Naive thymus-derived CD4-positive, alpha-beta T cell (primary cell): ENCODE data around the gene COMT. TPM values are rescaled to one million over a fixed set of nuclear protein-coding genes. Genes with fewer than 3 reads are reported as not detected.

Experiments used
- ATAC-seq: fragments of 150-1000 bp; cut with Tn5 transposase; 2 replicates; pipeline ENCODE4 v1.10.0; 2021; ENCODE audit warnings: mild to moderate bottlenecking, moderate library complexity
- CTCF ChIA-PET: fragments of 350-600 bp; sonication (Branson Sonifier 250); formaldehyde crosslinking; loops from one replicate; lab custom pipeline; 2021; ENCODE audit warnings: antibody characterized with exemption; lab: Charles Lee
- POLR2A ChIA-PET: fragments of 350-600 bp; sonication (Branson Sonifier 250); formaldehyde crosslinking; loops from one replicate; lab custom pipeline; 2021; ENCODE audit warnings: antibody characterized with exemption, inconsistent platforms; lab: Charles Lee
- DNase-seq, 9 donors: peaks; one replicate each; pipeline versions ENCODE4 v3.0.0 to v3.0.0-alpha.2; 2020 to 2022; ENCODE audit warnings: mixed read lengths in 1 of 9
- H3K27ac ChIP-seq: one replicate; pipeline ENCODE4 v1.7.0; 2013; ENCODE audit warnings: mild to moderate bottlenecking, low read depth, low read length, moderate library complexity
- H3K27me3 ChIP-seq, 2 donors: one replicate each; pipeline ENCODE4 v1.7.0; 2013; ENCODE audit warnings: low read length in 2 of 2, mild to moderate bottlenecking in 2 of 2, moderate library complexity in 2 of 2; ENCODE audit not compliant: control insufficient read depth in 2 of 2, insufficient read depth in 2 of 2
- H3K36me3 ChIP-seq, 3 experiments: 1 replicate in 2 of 3; 2 replicates in 1 of 3; pipeline ENCODE4 v1.7.0; 2013; ENCODE audit warnings: low read length in 3 of 3, mild to moderate bottlenecking in 3 of 3, moderate library complexity in 1 of 3; ENCODE audit not compliant: insufficient read depth in 3 of 3, control insufficient read depth in 2 of 3
- H3K4me1 ChIP-seq, 2 donors: one replicate each; pipeline ENCODE4 v1.7.0; 2013; ENCODE audit warnings: low read length in 2 of 2, mild to moderate bottlenecking in 2 of 2, moderate library complexity in 1 of 2; ENCODE audit not compliant: control insufficient read depth in 2 of 2, insufficient read depth in 2 of 2
- H3K4me3 ChIP-seq: 2 replicates; pipeline ENCODE4 v1.7.0; 2013; ENCODE audit warnings: mild to moderate bottlenecking, low read length
- H3K9me3 ChIP-seq, 3 experiments: 1 replicate in 2 of 3; 2 replicates in 1 of 3; pipeline ENCODE4 v1.7.0; 2013; ENCODE audit warnings: low read length in 3 of 3; ENCODE audit not compliant: control insufficient read depth in 2 of 3
- H3K27ac Mint-ChIP-seq, 9 donors: one replicate each; pipeline ENCODE4 v1.8.0; 2020 to 2022; ENCODE audit warnings: mixed read lengths in 9 of 9, mild to moderate bottlenecking in 8 of 9, moderate library complexity in 5 of 9, inconsistent platforms in 2 of 9
- H3K27me3 Mint-ChIP-seq, 5 donors: one replicate each; pipeline ENCODE4 v1.8.0; 2021 to 2022; ENCODE audit warnings: mixed read lengths in 5 of 5, mild to moderate bottlenecking in 1 of 5
- H3K36me3 Mint-ChIP-seq, 5 donors: one replicate each; pipeline ENCODE4 v1.8.0; 2020 to 2022; ENCODE audit warnings: mixed read lengths in 5 of 5, mild to moderate bottlenecking in 3 of 5, inconsistent platforms in 1 of 5
- H3K4me1 Mint-ChIP-seq, 7 donors: one replicate each; pipeline ENCODE4 v1.8.0; 2020 to 2022; ENCODE audit warnings: mixed read lengths in 7 of 7, mild to moderate bottlenecking in 3 of 7, inconsistent platforms in 1 of 7
- H3K4me3 Mint-ChIP-seq, 10 donors: one replicate each; pipeline ENCODE4 v1.8.0; 2020 to 2022; ENCODE audit warnings: mild to moderate bottlenecking in 10 of 10, mixed read lengths in 10 of 10, moderate library complexity in 6 of 10, inconsistent platforms in 2 of 10
- H3K9me3 Mint-ChIP-seq, 11 donors: one replicate each; pipeline ENCODE4 v1.8.0; 2020 to 2022; ENCODE audit warnings: mixed read lengths in 11 of 11, mild to moderate bottlenecking in 4 of 11, inconsistent platforms in 1 of 11, moderate library complexity in 1 of 11
- intact Hi-C, 2 donors: fragments of 100-400 bp; cut with micrococcal nuclease; formaldehyde crosslinking; loops; one replicate each; pipeline ENCODE4 v1.15.1; 2023
- polyA plus RNA-seq, 2 donors: library from polyadenylated mRNA; unstranded; fragments of 300-500 nt; fragmentation: Illumina TruSeq; gene quantifications; one replicate each; pipeline ENCODE4 v1.2.3, GENCODE V29; 2021
- total RNA-seq, 6 experiments: library from RNA in 5 of 6; stranded (reverse) in 5 of 6; gene quantifications; 1 replicate in 5 of 6; 2 replicates in 1 of 6; pipeline ENCODE4 v1.2.3 and lab custom pipeline; 2021 to 2026

COMT gene
- total and polyA plus RNA-seq, 7 experiments from 2014 or later: 30.0 to 105 (median 56.0) TPM

- H3K9me3 ChIP-seq: no peaks in the 10 kb centered on the region
- ATAC-seq (no peak), DNase-seq (no peak)
- H3K27me3 ChIP-seq: no peaks in the 10 kb centered on the region
- H3K4me3 ChIP-seq: no peak overlapping the region
- Mint-ChIP-seq H3K27ac (no peak overlapping the region), H3K9me3 (no peaks in the 10 kb centered on the region), H3K4me1 (peaks cover 11 to 38% (median 28%) of the 10 kb centered on the region in 7 donors), H3K4me3 (no peak overlapping the region), H3K27me3 (no peaks in the 10 kb centered on the region), H3K36me3 (peaks cover 0 to 9% (median 0%) of the 10 kb centered on the region in 5 donors)
- CTCF ChIA-PET: interaction anchor here (1.1 to 3.4 kb wide), 2 partner anchors 65 to 217 kb away, joined by 3 to 27 read pairs; no protein-coding TSS in a partner anchor
- H3K27ac ChIP-seq: no peak overlapping the region
- H3K4me1 ChIP-seq: peaks cover 2 to 11% of the 10 kb centered on the region in 2 donors
- peaks cover 0 to 6% (median 0%) of the 10 kb centered on the region in 3 experiments for H3K36me3 ChIP-seq
- intact Hi-C loops: no loop called here
- POLR2A ChIA-PET: no interaction called here
Observed at GRCh38 chr22:19948057-19948760, 6.6 kb downstream of the COMT start.

DNA sequence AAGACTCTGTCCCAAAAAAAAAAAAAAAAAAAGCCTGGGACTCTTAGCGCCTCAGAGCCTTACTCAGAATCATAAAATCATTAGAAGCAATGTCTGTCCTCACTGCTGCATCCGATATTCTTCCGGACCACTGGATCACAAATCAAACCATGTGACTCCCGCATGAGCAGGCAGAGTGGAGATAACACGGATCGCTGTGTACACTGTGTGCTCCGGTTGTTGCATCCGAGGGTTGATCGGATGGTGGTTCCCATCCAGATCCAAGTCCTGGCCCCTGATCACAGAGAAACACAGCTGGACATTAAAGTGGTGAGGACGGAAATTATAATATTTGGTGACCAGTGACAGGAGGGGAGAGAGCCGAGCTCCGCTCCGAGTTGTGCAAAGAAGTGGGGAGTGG, 9.8 kb downstream of the COMT start:
- peak overlapping the region in 1 of 10 donors; percentile 20 for H3K4me3 Mint-ChIP-seq
- Histone ChIP-seq H3K9me3 (no peaks in the 10 kb centered on the region), H3K4me1 (peaks cover 5% of the 10 kb centered on the region in 2 donors), H3K36me3 (peaks cover 0 to 6% (median 0%) of the 10 kb centered on the region in 3 experiments), H3K4me3 (no peak overlapping the region), H3K27ac (no peak overlapping the region), H3K27me3 (no peaks in the 10 kb centered on the region)
- H3K36me3 Mint-ChIP-seq: peaks cover 0 to 4% (median 0%) of the 10 kb centered on the region in 5 donors
- no peaks in the 10 kb centered on the region for H3K27me3 Mint-ChIP-seq
- H3K9me3 Mint-ChIP-seq: no peaks in the 10 kb centered on the region
- peak overlapping the region in 2 of 9 donors; percentile 4 to 41 for H3K27ac Mint-ChIP-seq
- DNase-seq: no peak
- intact Hi-C loops: no loop called here
- POLR2A ChIA-PET: no interaction called here
- CTCF ChIA-PET: interaction anchor here (3.0 kb wide), 1 partner anchor 221 kb away, joined by 9 read pairs; no protein-coding TSS in a partner anchor
- peaks cover 14 to 33% (median 26%) of the 10 kb centered on the region in 7 donors for H3K4me1 Mint-ChIP-seq
- ATAC-seq: no peak

DNA sequence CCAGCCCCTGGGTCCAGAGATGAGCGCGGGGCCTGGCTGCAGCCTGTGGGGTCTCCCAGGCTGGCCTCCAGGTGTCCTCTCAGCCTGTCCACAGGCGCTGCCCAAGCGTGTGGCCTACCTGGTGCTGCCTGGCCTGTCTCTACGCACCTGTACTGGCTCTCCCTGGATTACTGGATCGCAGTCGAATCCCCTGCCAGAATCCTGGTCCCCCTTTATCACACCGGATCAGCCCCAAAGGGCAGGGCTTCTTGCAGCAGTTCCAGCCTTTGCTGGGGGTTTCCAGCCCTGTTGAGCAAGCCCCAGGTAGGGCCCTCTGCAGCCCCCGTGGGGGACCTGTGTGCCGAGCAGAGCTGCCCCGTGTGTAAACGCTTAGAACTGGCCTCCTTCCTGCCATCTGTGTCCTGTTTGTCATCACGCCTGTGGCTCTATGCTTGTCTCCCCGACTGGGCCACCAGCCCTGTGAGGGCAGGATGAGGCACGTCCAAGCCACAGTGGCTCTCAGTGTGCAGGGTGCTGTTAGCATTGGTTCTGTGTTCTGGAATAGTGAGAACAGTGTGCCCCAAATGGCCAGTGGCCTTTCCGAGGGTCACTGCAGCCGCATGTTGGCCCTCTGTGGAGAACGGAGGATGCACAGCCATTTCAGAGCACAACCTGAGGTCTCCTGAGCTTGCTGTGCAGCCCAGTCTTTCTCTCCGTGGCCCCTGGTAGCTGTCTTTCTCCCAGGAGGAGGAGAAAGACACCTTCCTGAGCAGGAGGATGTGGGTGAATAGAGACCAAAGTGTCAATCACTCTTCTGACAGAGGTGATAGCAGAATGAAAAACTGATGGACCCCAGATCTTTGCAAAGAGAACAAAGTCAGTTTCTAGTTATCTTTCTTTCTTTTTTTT, 13.9 kb downstream of the COMT start:
- DNase-seq (no peak), ATAC-seq (peak; percentile 46)
- no peaks in the 10 kb centered on the region for H3K9me3 ChIP-seq
- no peak overlapping the region for H3K4me3 ChIP-seq
- peak overlapping the region in 4 of 9 donors; percentile 47 to 76 (median 60) for H3K27ac Mint-ChIP-seq
- peak overlapping the region in 1 of 10 donors; percentile 27 for H3K4me3 Mint-ChIP-seq
- peaks cover 0 to under 1% (median 0%) of the 10 kb centered on the region in 5 donors for H3K36me3 Mint-ChIP-seq
- H3K4me1 ChIP-seq: peaks cover 0 to 5% of the 10 kb centered on the region in 2 donors
- H3K9me3 Mint-ChIP-seq: no peaks in the 10 kb centered on the region
- H3K27me3 Mint-ChIP-seq: no peaks in the 10 kb centered on the region
- H3K4me1 Mint-ChIP-seq: peaks cover 10 to 27% (median 16%) of the 10 kb centered on the region in 7 donors
- no peaks in the 10 kb centered on the region for H3K27me3 ChIP-seq
- CTCF ChIA-PET: interaction anchor here (0.6 to 1.9 kb wide), 4 partner anchors 13 to 478 kb away, joined by 3 to 8 read pairs (median 4); no protein-coding TSS in a partner anchor
- peaks cover 0 to 4% (median 0%) of the 10 kb centered on the region in 3 experiments for H3K36me3 ChIP-seq
- intact Hi-C loops: no loop called here
- POLR2A ChIA-PET: no interaction called here
- no peak overlapping the region for H3K27ac ChIP-seq

DNA sequence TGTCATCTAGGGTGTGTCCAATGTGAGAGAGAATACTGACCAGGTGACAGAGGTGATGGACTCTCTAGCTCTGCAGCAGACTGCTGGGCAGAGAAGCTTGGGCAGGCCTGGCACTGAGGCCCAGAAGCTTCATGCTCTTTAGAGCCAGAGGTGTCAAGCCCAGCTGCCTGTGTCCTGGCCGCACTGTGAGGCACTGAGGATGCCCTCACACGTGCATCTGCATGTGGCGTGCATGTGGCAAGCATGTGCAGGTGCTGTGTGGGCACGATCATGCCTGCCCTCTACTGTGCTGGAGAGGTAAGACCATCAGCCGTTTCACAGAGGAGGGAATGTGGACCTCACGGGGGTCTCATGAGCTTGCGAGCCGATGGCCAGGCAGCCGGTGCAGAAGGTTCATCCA, 15.9 kb downstream of the COMT start:
- no peak overlapping the region for H3K4me3 Mint-ChIP-seq

DNA sequence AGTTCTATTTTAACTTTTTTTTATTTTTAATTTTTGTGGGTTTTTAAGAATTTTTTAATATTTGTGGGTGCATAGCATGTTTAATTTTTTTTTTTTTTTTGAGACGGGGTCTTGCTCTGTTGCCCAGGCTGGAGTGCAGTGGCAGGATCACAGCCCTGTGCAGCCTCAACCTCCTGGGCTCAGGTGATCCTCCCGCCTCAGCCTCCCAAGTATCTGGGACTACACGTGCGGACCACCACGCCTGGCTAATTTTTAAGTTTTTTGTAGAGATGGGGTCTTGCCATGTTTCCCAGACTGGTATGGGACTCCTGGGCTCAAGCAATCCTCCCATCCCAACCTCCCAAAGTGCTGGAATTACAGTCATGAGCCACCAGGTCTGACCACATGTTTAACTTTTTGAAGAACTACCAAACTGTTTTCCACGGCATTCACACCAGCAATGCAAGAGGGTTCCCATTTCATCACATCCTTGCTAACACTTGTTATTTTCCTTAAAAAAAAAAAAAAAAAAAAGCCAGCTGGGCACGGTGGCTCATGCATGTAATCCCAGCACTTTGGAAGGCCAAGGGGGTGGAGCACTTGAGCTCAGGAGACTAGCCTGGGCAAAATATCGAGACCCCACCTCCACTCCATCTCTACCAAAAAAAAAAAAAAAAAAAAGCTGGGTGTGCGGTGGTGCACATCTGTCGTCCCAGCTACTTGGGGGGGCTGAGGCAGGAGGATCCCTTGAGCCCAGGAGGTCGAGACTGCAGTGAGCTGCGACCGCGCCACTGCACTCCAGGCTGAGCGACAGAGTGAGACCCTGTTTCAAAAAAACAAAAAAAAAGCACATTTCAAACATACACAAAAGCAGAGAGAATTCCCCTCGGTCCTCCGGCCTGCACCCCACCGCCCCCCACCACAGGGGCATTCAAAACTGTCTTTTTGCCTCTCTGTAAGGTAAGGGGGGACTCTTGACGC, 16.8 kb downstream of the COMT start:
- Histone ChIP-seq H3K4me3 (no peak overlapping the region), H3K9me3 (no peaks in the 10 kb centered on the region), H3K27ac (no peak overlapping the region), H3K27me3 (no peaks in the 10 kb centered on the region), H3K4me1 (peaks cover 5 to 6% of the 10 kb centered on the region in 2 donors), H3K36me3 (peaks cover 0 to under 1% (median 0%) of the 10 kb centered on the region in 3 experiments)
- Mint-ChIP-seq H3K27me3 (no peaks in the 10 kb centered on the region), H3K4me1 (peaks cover 10 to 27% (median 12%) of the 10 kb centered on the region in 7 donors), H3K9me3 (no peaks in the 10 kb centered on the region), H3K27ac (no peak overlapping the region), H3K4me3 (no peak overlapping the region), H3K36me3 (no peaks in the 10 kb centered on the region)
- DNase-seq (no peak), ATAC-seq (no peak)
- intact Hi-C loops: no loop called here
- CTCF ChIA-PET: interaction anchor here (0.7 kb wide), 1 partner anchor 540 kb away, joined by 3 read pairs; no protein-coding TSS in a partner anchor
- POLR2A ChIA-PET: interaction anchor here (0.7 to 0.8 kb wide), 2 partner anchors 57 to 66 kb away, joined by 3 to 4 read pairs; no protein-coding TSS in a partner anchor

More for the DNA sequence above, 15.9 kb downstream of the COMT start:
- Histone ChIP-seq H3K27me3 (no peaks in the 10 kb centered on the region), H3K4me3 (no peak overlapping the region), H3K4me1 (peaks cover under 1 to 5% of the 10 kb centered on the region in 2 donors), H3K9me3 (no peaks in the 10 kb centered on the region), H3K27ac (no peak overlapping the region), H3K36me3 (no peaks in the 10 kb centered on the region)
- Mint-ChIP-seq H3K27ac (peak overlapping the region in 1 of 9 donors; percentile 14), H3K4me1 (peaks cover 10 to 27% (median 12%) of the 10 kb centered on the region in 7 donors), H3K36me3 (no peaks in the 10 kb centered on the region), H3K9me3 (no peaks in the 10 kb centered on the region), H3K27me3 (no peaks in the 10 kb centered on the region)
- DNase-seq: no peak
- no peak for ATAC-seq
- ChIA-PET CTCF (no interaction called here), POLR2A (no interaction called here)
- intact Hi-C loops: no loop called here
